ENCODE results near the gene CHPT1.

DNA sequence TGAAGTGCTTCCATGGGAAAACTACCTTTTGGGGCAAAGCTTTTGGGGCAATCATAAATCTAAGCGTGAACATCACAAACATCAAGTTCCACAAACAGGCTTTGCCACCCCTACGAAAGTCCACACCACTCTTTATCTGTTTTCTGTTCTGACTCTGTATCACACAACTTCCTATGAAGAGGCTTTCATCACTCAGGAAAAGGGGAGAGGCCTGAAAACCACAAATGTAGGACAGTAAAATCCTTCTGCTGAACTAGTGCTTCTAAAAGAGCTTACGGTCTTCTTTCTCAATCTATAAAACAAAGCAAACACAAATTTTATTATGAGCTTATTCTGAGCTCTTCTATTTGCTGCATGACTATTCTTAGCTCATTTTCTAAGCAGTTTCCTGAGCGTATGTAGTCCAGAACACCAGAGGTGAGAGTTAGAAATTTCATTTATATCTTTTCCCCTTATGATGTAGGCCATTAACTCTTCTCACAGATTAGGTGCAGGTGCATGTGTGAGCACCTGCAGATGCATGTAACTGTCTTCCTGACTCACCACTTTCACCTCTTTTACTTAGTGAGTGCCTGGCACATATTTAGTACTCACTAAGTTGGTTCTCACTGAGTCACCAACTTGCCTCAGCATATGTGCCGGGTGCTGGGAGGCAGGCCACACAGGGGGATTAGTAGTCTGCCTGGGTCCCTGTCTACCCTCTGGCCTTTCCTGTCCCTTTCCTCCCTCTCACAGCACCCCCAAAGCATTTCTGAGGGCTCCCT, 74.8 kb downstream of the CHPT1 start:
- TF ChIP-seq GTF2F1 (IDR thresholded peaks at IDR 0.05; ENCODE audit: low read length) (no peak), POLR2A (IDR thresholded peaks at IDR 0.05; ENCODE audit: insufficient read depth in 1 of 2, low read depth in 2 of 2, low read length in 2 of 2) (no peak), TARDBP (CRISPR knock-in tag; IDR thresholded peaks at IDR 0.05) (no peak), EZH2 (conservative IDR thresholded peaks at IDR 0.05; ENCODE audit: low read depth, low read length) (no peak), ZNF281 (CRISPR knock-in tag; IDR thresholded peaks at IDR 0.05; ENCODE audit: borderline replicate concordance) (no peak), ZNF282 (IDR thresholded peaks at IDR 0.05; ENCODE audit: partially characterized antibody) (no peak), ZNF761 (CRISPR knock-in tag; conservative IDR thresholded peaks at IDR 0.05) (no peak), ATF1 (CRISPR knock-in tag; IDR thresholded peaks at IDR 0.05) (no peak)
- TF ChIP-seq, protein P1, sequence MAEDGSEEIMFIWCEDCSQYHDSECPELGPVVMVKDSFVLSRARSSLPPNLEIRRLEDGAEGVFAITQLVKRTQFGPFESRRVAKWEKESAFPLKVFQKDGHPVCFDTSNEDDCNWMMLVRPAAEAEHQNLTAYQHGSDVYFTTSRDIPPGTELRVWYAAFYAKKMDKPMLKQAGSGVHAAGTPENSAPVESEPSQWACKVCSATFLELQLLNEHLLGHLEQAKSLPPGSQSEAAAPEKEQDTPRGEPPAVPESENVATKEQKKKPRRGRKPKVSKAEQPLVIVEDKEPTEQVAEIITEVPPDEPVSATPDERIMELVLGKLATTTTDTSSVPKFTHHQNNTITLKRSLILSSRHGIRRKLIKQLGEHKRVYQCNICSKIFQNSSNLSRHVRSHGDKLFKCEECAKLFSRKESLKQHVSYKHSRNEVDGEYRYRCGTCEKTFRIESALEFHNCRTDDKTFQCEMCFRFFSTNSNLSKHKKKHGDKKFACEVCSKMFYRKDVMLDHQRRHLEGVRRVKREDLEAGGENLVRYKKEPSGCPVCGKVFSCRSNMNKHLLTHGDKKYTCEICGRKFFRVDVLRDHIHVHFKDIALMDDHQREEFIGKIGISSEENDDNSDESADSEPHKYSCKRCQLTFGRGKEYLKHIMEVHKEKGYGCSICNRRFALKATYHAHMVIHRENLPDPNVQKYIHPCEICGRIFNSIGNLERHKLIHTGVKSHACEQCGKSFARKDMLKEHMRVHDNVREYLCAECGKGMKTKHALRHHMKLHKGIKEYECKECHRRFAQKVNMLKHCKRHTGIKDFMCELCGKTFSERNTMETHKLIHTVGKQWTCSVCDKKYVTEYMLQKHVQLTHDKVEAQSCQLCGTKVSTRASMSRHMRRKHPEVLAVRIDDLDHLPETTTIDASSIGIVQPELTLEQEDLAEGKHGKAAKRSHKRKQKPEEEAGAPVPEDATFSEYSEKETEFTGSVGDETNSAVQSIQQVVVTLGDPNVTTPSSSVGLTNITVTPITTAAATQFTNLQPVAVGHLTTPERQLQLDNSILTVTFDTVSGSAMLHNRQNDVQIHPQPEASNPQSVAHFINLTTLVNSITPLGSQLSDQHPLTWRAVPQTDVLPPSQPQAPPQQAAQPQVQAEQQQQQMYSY (CRISPR knock-in tag; IDR thresholded peaks at IDR 0.05): no peak
